Stimulated activated naive B cell treated with anti-CD40 and anti-IgM and Interleukin-4, amounts not matched to agents 10 μg/mL and 1 μg/mL and 100 μg/mL, for 72 hours (primary cell): ENCODE measurements around the gene ARL5A.

Experiments used
- ATAC-seq, 2 donors: fragments of 150-1000 bp; cut with Tn5 transposase; replicated peaks; 2 replicates each; pipeline ENCODE4 v1.10.0; 2021; ENCODE audit warnings: moderate library complexity in 1 of 2
- DNase-seq: peaks from one replicate; pipeline ENCODE4 v3.0.0; 2021
- H3K27ac Mint-ChIP-seq: one replicate; pipeline ENCODE4 v1.8.0; 2022; ENCODE audit warnings: mild to moderate bottlenecking, mixed read lengths
- H3K27me3 Mint-ChIP-seq, 2 donors: one replicate each; pipeline ENCODE4 v1.8.0; 2022; ENCODE audit warnings: mixed read lengths in 2 of 2
- H3K36me3 Mint-ChIP-seq, 2 donors: one replicate each; pipeline ENCODE4 v1.8.0; 2022; ENCODE audit warnings: mixed read lengths in 2 of 2, mild to moderate bottlenecking in 1 of 2
- H3K4me1 Mint-ChIP-seq, 2 donors: one replicate each; pipeline ENCODE4 v1.8.0; 2022; ENCODE audit warnings: mixed read lengths in 2 of 2, mild to moderate bottlenecking in 1 of 2
- H3K4me3 Mint-ChIP-seq, 2 donors: one replicate each; pipeline ENCODE4 v1.8.0; 2022; ENCODE audit warnings: mild to moderate bottlenecking in 2 of 2, mixed read lengths in 2 of 2, moderate library complexity in 1 of 2
- H3K9me3 Mint-ChIP-seq, 2 donors: one replicate each; pipeline ENCODE4 v1.8.0; 2022; ENCODE audit warnings: mixed read lengths in 2 of 2, mild to moderate bottlenecking in 1 of 2

The ARL5A gene

GRCh38 chr2:151845884-151846283 is 17.7 kb upstream of the ARL5A start:
- ATAC-seq, result peak; percentile 92 to 93
- Mint-ChIP-seq H3K27me3 (no peaks in the 10 kb centered on the region), H3K9me3 (no peaks in the 10 kb centered on the region), H3K27ac (no peak overlapping the region), H3K4me1 (peaks cover 17 to 37% of the 10 kb centered on the region in 2 donors), H3K36me3 (no peaks in the 10 kb centered on the region), H3K4me3 (no peak overlapping the region)
- DNase-seq, result no peak

GRCh38 chr2:151845481-151845880 is 17.3 kb upstream of the ARL5A start:
- Mint-ChIP-seq H3K4me1 (peaks cover 18 to 41% of the 10 kb centered on the region in 2 donors), H3K27ac (no peak overlapping the region), H3K4me3 (no peak overlapping the region), H3K27me3 (no peaks in the 10 kb centered on the region), H3K9me3 (no peaks in the 10 kb centered on the region), H3K36me3 (no peaks in the 10 kb centered on the region)
- peak; percentile 12 to 25 for ATAC-seq
- DNase-seq, result no peak

- no peaks in the 10 kb centered on the region for H3K9me3 Mint-ChIP-seq
- no peaks in the 10 kb centered on the region for H3K27me3 Mint-ChIP-seq
- ATAC-seq (no peak), DNase-seq (no peak)
- H3K27ac Mint-ChIP-seq, result no peak overlapping the region
- H3K4me3 Mint-ChIP-seq, result no peak overlapping the region
- no peaks in the 10 kb centered on the region for H3K36me3 Mint-ChIP-seq
- H3K4me1 Mint-ChIP-seq, result peaks cover 22 to 48% of the 10 kb centered on the region in 2 donors
These were observed 16.1 kb upstream of the ARL5A start for GRCh38 chr2:151844211-151844896.

GRCh38 chr2:151843691-151844061 is 15.5 kb upstream of the ARL5A start:
- peaks cover 22 to 48% of the 10 kb centered on the region in 2 donors for H3K4me1 Mint-ChIP-seq
- H3K27ac Mint-ChIP-seq, result peak overlapping the region; percentile 59
- DNase-seq (no peak), ATAC-seq (no peak)
- H3K4me3 Mint-ChIP-seq, result no peak overlapping the region
- no peaks in the 10 kb centered on the region for H3K36me3 Mint-ChIP-seq
- no peaks in the 10 kb centered on the region for H3K27me3 Mint-ChIP-seq
- no peaks in the 10 kb centered on the region for H3K9me3 Mint-ChIP-seq

- ATAC-seq (no peak), DNase-seq (no peak)
- H3K9me3 Mint-ChIP-seq, result no peaks in the 10 kb centered on the region
- no peaks in the 10 kb centered on the region for H3K36me3 Mint-ChIP-seq
- no peak overlapping the region for H3K4me3 Mint-ChIP-seq
- no peaks in the 10 kb centered on the region for H3K27me3 Mint-ChIP-seq
- peak overlapping the region; percentile 59 for H3K27ac Mint-ChIP-seq
- peaks cover 22 to 48% of the 10 kb centered on the region in 2 donors for H3K4me1 Mint-ChIP-seq
These were observed 14.8 kb upstream of the ARL5A start for GRCh38 chr2:151842830-151843690.

GRCh38 chr2:151841047-151841424 is 12.8 kb upstream of the ARL5A start:
- Mint-ChIP-seq H3K27me3 (no peaks in the 10 kb centered on the region), H3K36me3 (no peaks in the 10 kb centered on the region), H3K9me3 (no peaks in the 10 kb centered on the region), H3K4me1 (peaks cover 21 to 46% of the 10 kb centered on the region in 2 donors), H3K27ac (no peak overlapping the region), H3K4me3 (no peak overlapping the region)
- DNase-seq (no peak), ATAC-seq (no peak)

GRCh38 chr2:151840216-151841046 is 12.2 kb upstream of the ARL5A start:
- Mint-ChIP-seq H3K36me3 (no peaks in the 10 kb centered on the region), H3K9me3 (no peaks in the 10 kb centered on the region), H3K27ac (no peak overlapping the region), H3K4me1 (peaks cover 15 to 40% of the 10 kb centered on the region in 2 donors), H3K27me3 (no peaks in the 10 kb centered on the region), H3K4me3 (no peak overlapping the region)
- DNase-seq, result no peak
- peak; percentile 98 for ATAC-seq

- no peaks in the 10 kb centered on the region for H3K9me3 Mint-ChIP-seq
- no peaks in the 10 kb centered on the region for H3K36me3 Mint-ChIP-seq
- ATAC-seq (no peak), DNase-seq (no peak)
- no peak overlapping the region for H3K27ac Mint-ChIP-seq
- peaks cover 13 to 27% of the 10 kb centered on the region in 2 donors for H3K4me1 Mint-ChIP-seq
- H3K27me3 Mint-ChIP-seq, result no peaks in the 10 kb centered on the region
- no peak overlapping the region for H3K4me3 Mint-ChIP-seq
These were observed 9.7 kb upstream of the ARL5A start for GRCh38 chr2:151837926-151838325.

- Mint-ChIP-seq H3K4me1 (peaks cover 4 to 14% of the 10 kb centered on the region in 2 donors), H3K9me3 (no peaks in the 10 kb centered on the region), H3K4me3 (peak overlapping the region in 1 of 2 donors; percentile 28), H3K27ac (no peak overlapping the region), H3K36me3 (no peaks in the 10 kb centered on the region), H3K27me3 (no peaks in the 10 kb centered on the region)
- DNase-seq, result no peak
- ATAC-seq, result peak; percentile 81 to 90
These were observed 5.8 kb upstream of the ARL5A start for GRCh38 chr2:151833984-151834383.

- no peaks in the 10 kb centered on the region for H3K9me3 Mint-ChIP-seq
- H3K27me3 Mint-ChIP-seq, result no peaks in the 10 kb centered on the region
- ATAC-seq (no peak), DNase-seq (no peak)
- no peak overlapping the region for H3K27ac Mint-ChIP-seq
- H3K36me3 Mint-ChIP-seq, result no peaks in the 10 kb centered on the region
- peaks cover 10 to 33% of the 10 kb centered on the region in 2 donors for H3K4me1 Mint-ChIP-seq
- no peak overlapping the region for H3K4me3 Mint-ChIP-seq
These were observed 2.7 kb upstream of the ARL5A start for GRCh38 chr2:151830961-151831360.

GRCh38 chr2:151828890-151829324 is 686 bp upstream of the ARL5A start:
- no peaks in the 10 kb centered on the region for H3K36me3 Mint-ChIP-seq
- peak overlapping the region; percentile 94 for H3K27ac Mint-ChIP-seq
- peaks cover 11 to 37% of the 10 kb centered on the region in 2 donors for H3K4me1 Mint-ChIP-seq
- H3K4me3 Mint-ChIP-seq, result peak overlapping the region; percentile 82 to 84
- ATAC-seq (no peak), DNase-seq (no peak)
- H3K27me3 Mint-ChIP-seq, result no peaks in the 10 kb centered on the region
- no peaks in the 10 kb centered on the region for H3K9me3 Mint-ChIP-seq

- Mint-ChIP-seq H3K27me3 (no peaks in the 10 kb centered on the region), H3K9me3 (no peaks in the 10 kb centered on the region), H3K4me1 (peaks cover 14 to 49% of the 10 kb centered on the region in 2 donors), H3K36me3 (no peaks in the 10 kb centered on the region), H3K27ac (peak overlapping the region; percentile 92), H3K4me3 (peak overlapping the region; percentile 82 to 84)
- ATAC-seq (peak; percentile 38 to 42), DNase-seq (no peak)
These were observed 568 bp downstream of the ARL5A start for GRCh38 chr2:151827564-151828142.

- no peak for ATAC-seq
- no peaks in the 10 kb centered on the region for H3K27me3 Mint-ChIP-seq
- no peak overlapping the region for H3K27ac Mint-ChIP-seq
- no peaks in the 10 kb centered on the region for H3K9me3 Mint-ChIP-seq
- peak overlapping the region; percentile 82 to 84 for H3K4me3 Mint-ChIP-seq
- no peaks in the 10 kb centered on the region for H3K36me3 Mint-ChIP-seq
- no peak for DNase-seq
- peaks cover 17 to 56% of the 10 kb centered on the region in 2 donors for H3K4me1 Mint-ChIP-seq
These were observed 1.5 kb downstream of the ARL5A start for GRCh38 chr2:151826737-151827157.

- no peak for ATAC-seq
- H3K4me1 Mint-ChIP-seq, result peaks cover 22 to 71% of the 10 kb centered on the region in 2 donors
These were observed 3.3 kb downstream of the ARL5A start for GRCh38 chr2:151824886-151825285.

More at GRCh38 chr2:151824886-151825285, 3.3 kb downstream of the ARL5A start:
- DNase-seq, result no peak
- H3K4me3 Mint-ChIP-seq, result no peak overlapping the region
- no peaks in the 10 kb centered on the region for H3K27me3 Mint-ChIP-seq
- no peak overlapping the region for H3K27ac Mint-ChIP-seq
- H3K9me3 Mint-ChIP-seq, result no peaks in the 10 kb centered on the region
- H3K36me3 Mint-ChIP-seq, result peaks cover 2 to 13% of the 10 kb centered on the region in 2 donors
